Parathyroid adenoma (tissue), 2 donors: ENCODE data around the gene KLHL1.

Experiments
- H2AFZ ChIP-seq: fragments of 300-600 bp; sonication (generic); one replicate; pipeline ENCODE4 v1.7.0; 2017; ENCODE audit warnings: antibody characterized with exemption, mild to moderate bottlenecking
- H3K27ac ChIP-seq: fragments of 300-600 bp; sonication (generic); one replicate; pipeline ENCODE4 v1.7.0; 2017
- H3K27me3 ChIP-seq: fragments of 300-600 bp; sonication (generic); one replicate; pipeline ENCODE4 v1.7.0; 2017; ENCODE audit warnings: low read length; ENCODE audit not compliant: control insufficient read depth, insufficient read depth
- H3K36me3 ChIP-seq: fragments of 300-600 bp; sonication (generic); one replicate; pipeline ENCODE4 v1.7.0; 2017; ENCODE audit warnings: low read length; ENCODE audit not compliant: control insufficient read depth, insufficient read depth
- H3K4me1 ChIP-seq: fragments of 300-600 bp; sonication (generic); one replicate; pipeline ENCODE4 v1.7.0; 2017; ENCODE audit warnings: control low read depth
- H3K4me2 ChIP-seq: fragments of 300-600 bp; sonication (generic); one replicate; pipeline ENCODE4 v1.7.0; 2017; ENCODE audit warnings: low read length
- H3K4me3 ChIP-seq: fragments of 300-600 bp; sonication (generic); one replicate; pipeline ENCODE4 v1.7.0; 2017; ENCODE audit warnings: low read depth, low read length
- H3K79me2 ChIP-seq: fragments of 300-600 bp; sonication (generic); one replicate; pipeline ENCODE4 v1.7.0; 2017; ENCODE audit warnings: control low read depth
- H3K9ac ChIP-seq: fragments of 300-600 bp; sonication (generic); one replicate; pipeline ENCODE4 v1.7.0; 2017; ENCODE audit warnings: mild to moderate bottlenecking
- H3K9me3 ChIP-seq: fragments of 300-600 bp; sonication (generic); one replicate; pipeline ENCODE4 v1.7.0; 2017; ENCODE audit warnings: low read length; ENCODE audit not compliant: control insufficient read depth
- TF ChIP-seq, protein P1 (sequence below): fragments of 300-600 bp; sonication (generic); IDR thresholded peaks from one replicate; pipeline ENCODE4 v1.7.0; 2017; ENCODE audit warnings: antibody characterized with exemption, mild to moderate bottlenecking
- donor health status: primary hyperparathyroidism.

KLHL1 gene

DNA sequence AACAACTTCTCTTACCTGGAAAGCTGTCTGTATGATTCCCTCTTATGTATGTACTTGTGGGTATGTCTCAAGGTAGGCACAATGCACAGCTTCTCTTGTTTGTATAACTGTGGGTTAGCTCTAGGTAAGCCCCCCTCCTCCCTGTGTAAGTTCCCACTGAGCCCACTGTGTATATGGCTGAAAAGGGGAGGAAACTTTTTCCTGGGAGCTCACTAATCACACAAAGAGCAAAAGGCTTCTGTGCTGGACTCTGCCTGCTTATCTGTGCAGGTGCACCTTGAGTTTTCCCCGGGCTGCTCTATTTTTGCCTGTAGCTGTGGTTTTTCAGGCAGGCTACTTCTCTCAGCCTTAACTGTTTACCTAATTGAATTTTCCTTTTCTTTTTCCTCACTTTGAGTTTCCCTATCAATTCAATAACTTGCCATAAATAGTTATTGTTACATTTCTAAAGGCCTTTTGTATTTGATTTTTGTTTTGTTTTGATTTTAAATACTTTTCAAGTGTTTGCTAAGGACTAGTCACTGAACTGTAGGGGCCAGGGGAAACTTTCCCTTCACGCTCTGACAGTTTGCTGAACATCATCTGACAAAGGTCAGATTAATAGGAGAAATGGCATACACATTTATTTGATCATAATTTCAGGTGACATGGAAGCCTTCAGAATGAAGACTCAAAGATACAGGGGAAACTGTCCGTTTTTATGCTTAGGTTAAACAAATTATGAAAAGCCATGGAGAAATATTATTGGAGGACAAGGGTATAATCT, 424.1 kb downstream of the KLHL1 start:
- no peaks in the 10 kb centered on the region for H3K9me3 ChIP-seq
- H3K79me2 ChIP-seq: no peaks in the 10 kb centered on the region
- H3K4me2 ChIP-seq: no peak overlapping the region
- no peak overlapping the region for H3K4me3 ChIP-seq
- H3K27ac ChIP-seq: no peak overlapping the region
- H3K4me1 ChIP-seq: no peaks in the 10 kb centered on the region
- no peak overlapping the region for H2AFZ ChIP-seq
- TF ChIP-seq, protein P1, sequence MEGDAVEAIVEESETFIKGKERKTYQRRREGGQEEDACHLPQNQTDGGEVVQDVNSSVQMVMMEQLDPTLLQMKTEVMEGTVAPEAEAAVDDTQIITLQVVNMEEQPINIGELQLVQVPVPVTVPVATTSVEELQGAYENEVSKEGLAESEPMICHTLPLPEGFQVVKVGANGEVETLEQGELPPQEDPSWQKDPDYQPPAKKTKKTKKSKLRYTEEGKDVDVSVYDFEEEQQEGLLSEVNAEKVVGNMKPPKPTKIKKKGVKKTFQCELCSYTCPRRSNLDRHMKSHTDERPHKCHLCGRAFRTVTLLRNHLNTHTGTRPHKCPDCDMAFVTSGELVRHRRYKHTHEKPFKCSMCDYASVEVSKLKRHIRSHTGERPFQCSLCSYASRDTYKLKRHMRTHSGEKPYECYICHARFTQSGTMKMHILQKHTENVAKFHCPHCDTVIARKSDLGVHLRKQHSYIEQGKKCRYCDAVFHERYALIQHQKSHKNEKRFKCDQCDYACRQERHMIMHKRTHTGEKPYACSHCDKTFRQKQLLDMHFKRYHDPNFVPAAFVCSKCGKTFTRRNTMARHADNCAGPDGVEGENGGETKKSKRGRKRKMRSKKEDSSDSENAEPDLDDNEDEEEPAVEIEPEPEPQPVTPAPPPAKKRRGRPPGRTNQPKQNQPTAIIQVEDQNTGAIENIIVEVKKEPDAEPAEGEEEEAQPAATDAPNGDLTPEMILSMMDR: no peak
- no peaks in the 10 kb centered on the region for H3K36me3 ChIP-seq
- H3K27me3 ChIP-seq: no peaks in the 10 kb centered on the region
- no peak overlapping the region for H3K9ac ChIP-seq

DNA sequence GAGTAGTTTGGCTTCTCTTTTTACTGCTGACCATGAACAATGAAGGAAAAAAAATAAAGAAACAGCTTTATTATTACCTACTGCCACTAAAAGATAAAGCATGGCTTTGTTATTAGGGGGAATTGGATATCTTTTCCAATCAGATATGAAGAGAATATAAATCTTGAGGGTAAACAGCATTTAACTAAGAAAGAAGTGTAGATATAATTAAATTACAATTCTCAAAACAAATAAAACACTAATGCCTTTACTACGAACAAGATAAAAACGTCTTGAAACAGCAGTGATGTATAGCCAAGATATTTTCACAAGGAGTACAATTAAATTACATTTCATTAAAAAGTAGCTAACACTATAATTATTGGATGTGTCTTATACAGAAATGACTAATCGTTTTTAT, 426.5 kb downstream of the KLHL1 start:
- no peaks in the 10 kb centered on the region for H3K9me3 ChIP-seq
- no peaks in the 10 kb centered on the region for H3K4me1 ChIP-seq
- no peaks in the 10 kb centered on the region for H3K36me3 ChIP-seq
- no peaks in the 10 kb centered on the region for H3K79me2 ChIP-seq
- H3K4me2 ChIP-seq: no peak overlapping the region
- H3K9ac ChIP-seq: no peak overlapping the region
- H3K27me3 ChIP-seq: no peaks in the 10 kb centered on the region
- no peak overlapping the region for H2AFZ ChIP-seq
- TF ChIP-seq, protein P1: no peak
- H3K4me3 ChIP-seq: no peak overlapping the region
- H3K27ac ChIP-seq: no peak overlapping the region

DNA sequence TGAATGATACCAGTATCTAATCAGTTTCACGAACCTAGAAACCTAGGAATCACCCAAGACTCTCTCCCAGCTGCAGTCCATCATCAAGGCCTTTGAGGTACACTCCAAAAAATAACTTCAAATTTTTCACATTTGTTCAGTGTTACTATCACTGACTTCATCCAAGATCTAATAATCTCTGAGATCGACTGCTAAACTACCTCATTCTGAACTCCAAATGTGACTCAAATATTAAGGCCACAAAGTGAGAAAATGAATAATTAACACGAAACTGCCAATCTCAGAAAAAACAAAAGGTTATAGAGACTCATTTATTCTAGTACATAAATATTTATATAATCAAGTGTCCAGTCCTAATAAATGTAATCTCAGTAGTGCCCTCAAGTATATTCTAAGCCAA, 430.9 kb downstream of the KLHL1 start:
- Histone ChIP-seq H3K4me3 (no peak overlapping the region), H3K9ac (no peak overlapping the region), H3K27me3 (no peaks in the 10 kb centered on the region), H3K9me3 (no peaks in the 10 kb centered on the region), H3K4me1 (no peaks in the 10 kb centered on the region), H3K36me3 (no peaks in the 10 kb centered on the region), H2AFZ (no peak overlapping the region), H3K4me2 (no peak overlapping the region), H3K79me2 (no peaks in the 10 kb centered on the region), H3K27ac (no peak overlapping the region)
- TF ChIP-seq, protein P1: no peak

DNA sequence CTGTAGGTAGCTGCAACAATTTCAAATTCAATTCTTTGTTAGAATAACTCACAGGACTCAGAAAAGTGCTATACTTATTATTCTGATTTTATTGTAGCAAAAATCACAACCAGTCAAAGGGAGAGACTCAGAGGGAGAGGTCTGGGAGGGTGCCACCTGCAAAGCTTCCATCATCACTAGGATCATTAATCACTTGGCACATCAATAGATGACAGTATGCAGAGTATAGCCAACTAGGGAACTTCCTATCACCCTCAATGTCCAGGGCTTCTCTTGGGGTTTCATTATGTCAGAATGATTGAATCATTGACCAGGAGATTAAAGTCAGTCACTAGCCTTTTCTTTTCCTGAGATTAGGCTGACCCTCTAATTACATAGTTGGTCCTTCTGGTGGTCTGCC, 432.0 kb downstream of the KLHL1 start:
- Histone ChIP-seq H2AFZ (no peak overlapping the region), H3K79me2 (no peaks in the 10 kb centered on the region), H3K9me3 (no peaks in the 10 kb centered on the region), H3K4me1 (no peaks in the 10 kb centered on the region), H3K4me3 (no peak overlapping the region), H3K9ac (no peak overlapping the region), H3K4me2 (no peak overlapping the region), H3K27me3 (no peaks in the 10 kb centered on the region), H3K36me3 (no peaks in the 10 kb centered on the region), H3K27ac (no peak overlapping the region)
- TF ChIP-seq, protein P1: no peak

DNA sequence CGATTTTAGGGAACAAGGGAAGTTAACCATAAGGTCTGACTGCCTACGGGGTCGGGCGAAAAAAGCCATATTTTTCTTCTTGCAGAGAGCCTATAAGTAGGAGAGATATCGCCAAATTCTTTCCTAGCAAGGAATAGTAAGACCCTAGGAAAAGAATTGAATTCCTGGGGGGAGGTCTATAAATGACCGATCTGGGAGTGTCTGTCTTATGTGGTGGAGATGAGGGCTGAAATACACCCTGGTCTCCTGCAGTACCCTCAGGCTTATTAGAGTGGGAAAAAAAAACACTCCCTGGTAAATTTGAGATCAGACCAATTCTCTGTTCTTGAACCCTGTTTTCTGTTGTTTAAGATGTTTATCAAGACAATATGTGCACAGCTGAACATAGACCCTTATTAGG, 448.1 kb downstream of the KLHL1 start:
- H3K4me2 ChIP-seq: no peak overlapping the region
- no peaks in the 10 kb centered on the region for H3K79me2 ChIP-seq
- TF ChIP-seq, protein P1: no peak
- no peaks in the 10 kb centered on the region for H3K4me1 ChIP-seq
- H3K9ac ChIP-seq: no peak overlapping the region
- H3K27ac ChIP-seq: no peak overlapping the region
- no peak overlapping the region for H2AFZ ChIP-seq
- no peaks in the 10 kb centered on the region for H3K27me3 ChIP-seq
- H3K36me3 ChIP-seq: no peaks in the 10 kb centered on the region
- no peak overlapping the region for H3K4me3 ChIP-seq
- H3K9me3 ChIP-seq: no peaks in the 10 kb centered on the region
